Liver (tissue), 9 donors: ENCODE results near the gene CEP162. TPM values are rescaled to one million over a fixed set of nuclear protein-coding genes. Genes with fewer than 3 reads are reported as not detected.
"Not testable (repeated sequence)": the region's sequence is repeated elsewhere in the genome, so short reads cannot be mapped to it uniquely, and the experiment has no call there.

Experiments used
- DNase-seq: peaks from one replicate; pipeline ENCODE4 v3.0.0-alpha.2; 2017; ENCODE audit warnings: low spot score
- H3K27ac ChIP-seq, 2 donors: one replicate each; pipeline ENCODE4 v1.7.0; 2013; ENCODE audit warnings: inconsistent platforms in 2 of 2, low read length in 2 of 2, control low read depth in 1 of 2, low read depth in 1 of 2, mild to moderate bottlenecking in 1 of 2
- H3K27me3 ChIP-seq, 4 donors: one replicate each; pipeline versions ENCODE4 v1.6.1 to v1.7.0; 2013; ENCODE audit warnings: low read length in 3 of 4, inconsistent platforms in 1 of 4, mild to moderate bottlenecking in 1 of 4, moderate library complexity in 1 of 4; ENCODE audit not compliant: control insufficient read depth in 4 of 4, insufficient read depth in 4 of 4
- H3K36me3 ChIP-seq, 4 donors: one replicate each; pipeline versions ENCODE4 v1.6.1 to v1.7.0; 2013; ENCODE audit warnings: low read length in 3 of 4, mild to moderate bottlenecking in 3 of 4, low read depth in 1 of 4, moderate library complexity in 1 of 4; ENCODE audit not compliant: control insufficient read depth in 4 of 4, insufficient read depth in 3 of 4
- H3K4me1 ChIP-seq, 4 donors: one replicate each; pipeline versions ENCODE4 v1.6.1 to v1.7.0; 2013; ENCODE audit warnings: low read length in 3 of 4, mild to moderate bottlenecking in 3 of 4, moderate library complexity in 1 of 4; ENCODE audit not compliant: control insufficient read depth in 4 of 4, insufficient read depth in 4 of 4
- H3K4me3 ChIP-seq, 3 donors: one replicate each; pipeline versions ENCODE4 v1.6.1 to v1.7.0; 2013; ENCODE audit warnings: low read length in 3 of 3, control low read depth in 1 of 3, low read depth in 1 of 3, mild to moderate bottlenecking in 1 of 3
- H3K9ac ChIP-seq, 2 donors: one replicate each; pipeline ENCODE4 v1.7.0; 2013; ENCODE audit warnings: low read length in 2 of 2, mild to moderate bottlenecking in 2 of 2, moderate library complexity in 2 of 2, control low read depth in 1 of 2, low read depth in 1 of 2
- H3K9me3 ChIP-seq, 4 donors: one replicate each; pipeline versions ENCODE4 v1.6.1 to v1.7.0; 2013; ENCODE audit warnings: low read length in 3 of 4; ENCODE audit not compliant: control insufficient read depth in 4 of 4
- EGR1 ChIP-seq, 2 donors: IDR thresholded peaks; 2 replicates each; pipeline ENCODE4 v1.6.1; 2016 to 2018; ENCODE audit warnings: antibody characterized with exemption in 2 of 2, low read depth in 2 of 2
- FOXA1 ChIP-seq: IDR thresholded peaks from 2 replicates; pipeline ENCODE4 v1.6.1; 2016; ENCODE audit warnings: antibody characterized with exemption
- FOXA2 ChIP-seq: IDR thresholded peaks from 2 replicates; pipeline ENCODE4 v1.6.1; 2016; ENCODE audit warnings: antibody characterized with exemption
- GABPA ChIP-seq, 2 donors: IDR thresholded peaks in 1 of 2; conservative IDR thresholded peaks in 1 of 2; 2 replicates each; pipeline ENCODE4 v1.6.1; 2016; ENCODE audit warnings: antibody characterized with exemption in 2 of 2, mild to moderate bottlenecking in 1 of 2, moderate library complexity in 1 of 2
- HNF4A ChIP-seq, 2 donors: conservative IDR thresholded peaks; 2 replicates each; pipeline ENCODE4 v1.6.1; 2016; ENCODE audit warnings: antibody characterized with exemption in 2 of 2, mild to moderate bottlenecking in 2 of 2
- HNF4G ChIP-seq: IDR thresholded peaks from 2 replicates; pipeline ENCODE4 v1.6.1; 2016; ENCODE audit warnings: antibody characterized with exemption
- JUND ChIP-seq, 2 donors: IDR thresholded peaks; 2 replicates each; pipeline ENCODE4 v1.6.1; 2016; ENCODE audit warnings: antibody characterized with exemption in 2 of 2
- NR2F2 ChIP-seq: IDR thresholded peaks from 2 replicates; pipeline ENCODE4 v1.6.1; 2016; ENCODE audit warnings: antibody characterized with exemption
- RAD21 ChIP-seq, 2 donors: IDR thresholded peaks; 2 replicates each; pipeline ENCODE4 v1.6.1; 2016; ENCODE audit warnings: antibody characterized with exemption in 2 of 2, mild to moderate bottlenecking in 2 of 2
- RXRA ChIP-seq, 2 donors: IDR thresholded peaks; 2 replicates each; pipeline ENCODE4 v1.6.1; 2017 to 2018; ENCODE audit warnings: antibody characterized with exemption in 2 of 2, mild to moderate bottlenecking in 1 of 2
- SP1 ChIP-seq: IDR thresholded peaks from 2 replicates; pipeline ENCODE4 v1.6.1; 2018; ENCODE audit warnings: antibody characterized with exemption, mild to moderate bottlenecking
- TAF1 ChIP-seq: conservative IDR thresholded peaks from 2 replicates; pipeline ENCODE4 v1.6.1; 2016; ENCODE audit warnings: antibody characterized with exemption, mild to moderate bottlenecking
- YY1 ChIP-seq: IDR thresholded peaks from 2 replicates; pipeline ENCODE4 v1.6.1; 2016; ENCODE audit warnings: antibody characterized with exemption, mild to moderate bottlenecking
- WGBS: extraction: QIAGEN DNeasy Blood & Tissue Kit; methylation state at CpG from one replicate; pipeline ENCODE4 v1.1.7; 2013; 5-methylcytosine and 5-hydroxymethylcytosine counted together
- polyA plus RNA-seq, 2 donors: library from polyadenylated mRNA; stranded (reverse) in 1 of 2; unstranded in 1 of 2; fragments of 200-250 nt in 1 of 2; fragments of >200 nt in 1 of 2; fragmentation: Nextera tagmentation in 1 of 2; extraction: Ambion mirVana in 1 of 2; gene quantifications; one replicate each; pipeline versions ENCODE4 v1.2.1 to v1.2.3, GENCODE V29; 2013 to 2015
- total RNA-seq, 2 donors: library from RNA; depleted of rRNA; stranded (reverse); fragments of >200 nt; gene quantifications; one replicate each; pipeline ENCODE4 v1.2.3, GENCODE V29; 2014
- TF ChIP-seq, protein P1 (sequence below): IDR thresholded peaks from 2 replicates; pipeline ENCODE4 v1.6.1; 2016; ENCODE audit warnings: antibody characterized with exemption
- TF ChIP-seq, protein P2 (sequence below): IDR thresholded peaks from 2 replicates; pipeline ENCODE4 v1.6.1; 2016; ENCODE audit warnings: antibody characterized with exemption
- TF ChIP-seq, protein P3 (sequence below): fragments of 150-350 bp; IDR thresholded peaks from 2 replicates; pipeline ENCODE4 v1.5.1; 2017; ENCODE audit warnings: improper control_type of control experiment, low read depth, low read length; ENCODE audit not compliant: missing input control
- TF ChIP-seq, protein P4 (sequence below): IDR thresholded peaks from 2 replicates; pipeline ENCODE4 v1.6.1; 2016; ENCODE audit warnings: antibody characterized with exemption, mild to moderate bottlenecking
- TF ChIP-seq, protein P5 (sequence below): IDR thresholded peaks from 2 replicates; pipeline ENCODE4 v1.6.1; 2016; ENCODE audit warnings: antibody characterized with exemption
- donor health status: healthy.
- donor health status: healthy.
- donor health status: healthy.
- donor health status: healthy.
- donor health status: healthy.

CEP162 gene
- total and polyA plus RNA-seq, 4 donors: 0.87 to 4.4 (median 2.6) TPM

DNA sequence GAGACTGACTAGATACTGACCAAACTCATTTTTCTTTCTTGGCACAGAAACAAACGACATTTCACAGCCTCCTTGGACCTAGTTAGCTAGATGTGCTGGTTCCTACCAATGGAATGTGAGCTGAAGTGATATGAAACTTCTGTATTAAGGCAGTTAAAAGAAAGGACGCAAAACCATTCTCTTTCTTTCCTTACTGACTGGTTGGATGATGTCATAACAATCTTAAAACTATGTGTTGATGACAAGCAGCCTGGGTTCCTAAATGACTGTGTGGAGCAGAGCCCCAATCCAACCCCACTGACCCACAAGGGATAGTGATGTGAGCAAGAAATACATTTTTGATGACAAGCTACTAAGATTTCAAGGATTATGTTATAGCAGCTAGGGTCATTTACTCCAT is 35.6 kb downstream of the CEP162 start:
- peaks cover 0 to 22% (median 18%) of the 10 kb centered on the region in 4 donors for H3K36me3 ChIP-seq
- H3K27me3 ChIP-seq: no peaks in the 10 kb centered on the region
- no peak overlapping the region for H3K27ac ChIP-seq
- DNase-seq: no peak
- H3K9me3 ChIP-seq: no peaks in the 10 kb centered on the region
- 93% methylated on average over 2 of the region's 2 CpGs for WGBS
- TF ChIP-seq SP1 (no peak), NR2F2 (no peak), HNF4A (conservative IDR thresholded peaks at IDR 0.05) (no peak), GABPA (IDR thresholded peaks at IDR 0.05 in 1 of 2, conservative IDR thresholded peaks at IDR 0.05 in 1 of 2) (no peak), FOXA1 (no peak), EGR1 (IDR thresholded peaks at IDR 0.05; ENCODE audit: low read depth in 2 of 2) (no peak), HNF4G (no peak), RAD21 (IDR thresholded peaks at IDR 0.05) (no peak), YY1 (no peak), RXRA (IDR thresholded peaks at IDR 0.05) (no peak), TAF1 (no peak), FOXA2 (no peak), JUND (IDR thresholded peaks at IDR 0.05) (no peak)
- TF ChIP-seq, protein P1, sequence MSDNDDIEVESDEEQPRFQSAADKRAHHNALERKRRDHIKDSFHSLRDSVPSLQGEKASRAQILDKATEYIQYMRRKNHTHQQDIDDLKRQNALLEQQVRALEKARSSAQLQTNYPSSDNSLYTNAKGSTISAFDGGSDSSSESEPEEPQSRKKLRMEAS: no peak
- TF ChIP-seq, protein P2, sequence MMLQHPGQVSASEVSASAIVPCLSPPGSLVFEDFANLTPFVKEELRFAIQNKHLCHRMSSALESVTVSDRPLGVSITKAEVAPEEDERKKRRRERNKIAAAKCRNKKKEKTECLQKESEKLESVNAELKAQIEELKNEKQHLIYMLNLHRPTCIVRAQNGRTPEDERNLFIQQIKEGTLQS: no peak
- TF ChIP-seq, protein P3, sequence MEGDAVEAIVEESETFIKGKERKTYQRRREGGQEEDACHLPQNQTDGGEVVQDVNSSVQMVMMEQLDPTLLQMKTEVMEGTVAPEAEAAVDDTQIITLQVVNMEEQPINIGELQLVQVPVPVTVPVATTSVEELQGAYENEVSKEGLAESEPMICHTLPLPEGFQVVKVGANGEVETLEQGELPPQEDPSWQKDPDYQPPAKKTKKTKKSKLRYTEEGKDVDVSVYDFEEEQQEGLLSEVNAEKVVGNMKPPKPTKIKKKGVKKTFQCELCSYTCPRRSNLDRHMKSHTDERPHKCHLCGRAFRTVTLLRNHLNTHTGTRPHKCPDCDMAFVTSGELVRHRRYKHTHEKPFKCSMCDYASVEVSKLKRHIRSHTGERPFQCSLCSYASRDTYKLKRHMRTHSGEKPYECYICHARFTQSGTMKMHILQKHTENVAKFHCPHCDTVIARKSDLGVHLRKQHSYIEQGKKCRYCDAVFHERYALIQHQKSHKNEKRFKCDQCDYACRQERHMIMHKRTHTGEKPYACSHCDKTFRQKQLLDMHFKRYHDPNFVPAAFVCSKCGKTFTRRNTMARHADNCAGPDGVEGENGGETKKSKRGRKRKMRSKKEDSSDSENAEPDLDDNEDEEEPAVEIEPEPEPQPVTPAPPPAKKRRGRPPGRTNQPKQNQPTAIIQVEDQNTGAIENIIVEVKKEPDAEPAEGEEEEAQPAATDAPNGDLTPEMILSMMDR: no peak
- TF ChIP-seq, protein P4, sequence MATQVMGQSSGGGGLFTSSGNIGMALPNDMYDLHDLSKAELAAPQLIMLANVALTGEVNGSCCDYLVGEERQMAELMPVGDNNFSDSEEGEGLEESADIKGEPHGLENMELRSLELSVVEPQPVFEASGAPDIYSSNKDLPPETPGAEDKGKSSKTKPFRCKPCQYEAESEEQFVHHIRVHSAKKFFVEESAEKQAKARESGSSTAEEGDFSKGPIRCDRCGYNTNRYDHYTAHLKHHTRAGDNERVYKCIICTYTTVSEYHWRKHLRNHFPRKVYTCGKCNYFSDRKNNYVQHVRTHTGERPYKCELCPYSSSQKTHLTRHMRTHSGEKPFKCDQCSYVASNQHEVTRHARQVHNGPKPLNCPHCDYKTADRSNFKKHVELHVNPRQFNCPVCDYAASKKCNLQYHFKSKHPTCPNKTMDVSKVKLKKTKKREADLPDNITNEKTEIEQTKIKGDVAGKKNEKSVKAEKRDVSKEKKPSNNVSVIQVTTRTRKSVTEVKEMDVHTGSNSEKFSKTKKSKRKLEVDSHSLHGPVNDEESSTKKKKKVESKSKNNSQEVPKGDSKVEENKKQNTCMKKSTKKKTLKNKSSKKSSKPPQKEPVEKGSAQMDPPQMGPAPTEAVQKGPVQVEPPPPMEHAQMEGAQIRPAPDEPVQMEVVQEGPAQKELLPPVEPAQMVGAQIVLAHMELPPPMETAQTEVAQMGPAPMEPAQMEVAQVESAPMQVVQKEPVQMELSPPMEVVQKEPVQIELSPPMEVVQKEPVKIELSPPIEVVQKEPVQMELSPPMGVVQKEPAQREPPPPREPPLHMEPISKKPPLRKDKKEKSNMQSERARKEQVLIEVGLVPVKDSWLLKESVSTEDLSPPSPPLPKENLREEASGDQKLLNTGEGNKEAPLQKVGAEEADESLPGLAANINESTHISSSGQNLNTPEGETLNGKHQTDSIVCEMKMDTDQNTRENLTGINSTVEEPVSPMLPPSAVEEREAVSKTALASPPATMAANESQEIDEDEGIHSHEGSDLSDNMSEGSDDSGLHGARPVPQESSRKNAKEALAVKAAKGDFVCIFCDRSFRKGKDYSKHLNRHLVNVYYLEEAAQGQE: no peak
- TF ChIP-seq, protein P5, sequence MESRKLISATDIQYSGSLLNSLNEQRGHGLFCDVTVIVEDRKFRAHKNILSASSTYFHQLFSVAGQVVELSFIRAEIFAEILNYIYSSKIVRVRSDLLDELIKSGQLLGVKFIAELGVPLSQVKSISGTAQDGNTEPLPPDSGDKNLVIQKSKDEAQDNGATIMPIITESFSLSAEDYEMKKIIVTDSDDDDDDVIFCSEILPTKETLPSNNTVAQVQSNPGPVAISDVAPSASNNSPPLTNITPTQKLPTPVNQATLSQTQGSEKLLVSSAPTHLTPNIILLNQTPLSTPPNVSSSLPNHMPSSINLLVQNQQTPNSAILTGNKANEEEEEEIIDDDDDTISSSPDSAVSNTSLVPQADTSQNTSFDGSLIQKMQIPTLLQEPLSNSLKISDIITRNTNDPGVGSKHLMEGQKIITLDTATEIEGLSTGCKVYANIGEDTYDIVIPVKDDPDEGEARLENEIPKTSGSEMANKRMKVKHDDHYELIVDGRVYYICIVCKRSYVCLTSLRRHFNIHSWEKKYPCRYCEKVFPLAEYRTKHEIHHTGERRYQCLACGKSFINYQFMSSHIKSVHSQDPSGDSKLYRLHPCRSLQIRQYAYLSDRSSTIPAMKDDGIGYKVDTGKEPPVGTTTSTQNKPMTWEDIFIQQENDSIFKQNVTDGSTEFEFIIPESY: no peak
- H3K4me3 ChIP-seq: no peak overlapping the region
- no peak overlapping the region for H3K9ac ChIP-seq
- H3K4me1 ChIP-seq: no peaks in the 10 kb centered on the region

DNA sequence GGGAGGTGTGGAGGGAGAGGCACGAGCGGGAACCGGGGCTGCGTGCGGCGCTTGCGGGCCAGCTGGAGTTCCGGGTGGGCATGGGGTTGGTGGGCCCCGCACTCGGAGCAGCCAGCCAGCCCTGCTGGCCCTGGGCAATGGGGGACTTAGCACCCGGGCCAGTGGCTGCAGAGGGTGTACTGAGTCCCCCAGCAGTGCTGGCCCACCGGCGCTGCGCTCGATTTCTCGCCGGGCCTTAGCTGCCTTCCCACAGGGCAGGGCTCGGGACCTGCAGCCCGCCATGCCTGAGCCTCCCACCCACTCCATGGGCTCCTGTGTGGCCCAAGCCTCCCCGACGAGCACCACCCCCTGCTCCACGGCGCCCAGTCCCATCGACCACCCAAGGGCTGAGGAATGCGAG is 38.1 kb downstream of the CEP162 start:
- DNase-seq, H3K27ac ChIP-seq, H3K4me1 ChIP-seq, H3K9ac ChIP-seq, H3K4me3 ChIP-seq, H3K27me3 ChIP-seq, H3K9me3 ChIP-seq: not testable (repeated sequence)
- peaks cover 0 to 19% (median 16%) of the 10 kb centered on the region in 4 donors for H3K36me3 ChIP-seq
- WGBS: over 99% methylated on average over 21 of the region's 25 CpGs
